ENCODE results near the gene ZNF550. TPM values are rescaled to one million over a fixed set of nuclear protein-coding genes. Genes with fewer than 3 reads are reported as not detected.

The ZNF550 gene
- total RNA-seq (2014; rRNA removed; shearing (Covaris generic)), result 11.8 and 12.6 TPM in 2 replicates

GRCh38 chr19:57559404-57560025 lies at the start of gene ZNF550:
Gene ZNF550 (minus strand): TSS chr19:57559863. CDS start chr19:57559682, 181 bp downstream.

DNA sequence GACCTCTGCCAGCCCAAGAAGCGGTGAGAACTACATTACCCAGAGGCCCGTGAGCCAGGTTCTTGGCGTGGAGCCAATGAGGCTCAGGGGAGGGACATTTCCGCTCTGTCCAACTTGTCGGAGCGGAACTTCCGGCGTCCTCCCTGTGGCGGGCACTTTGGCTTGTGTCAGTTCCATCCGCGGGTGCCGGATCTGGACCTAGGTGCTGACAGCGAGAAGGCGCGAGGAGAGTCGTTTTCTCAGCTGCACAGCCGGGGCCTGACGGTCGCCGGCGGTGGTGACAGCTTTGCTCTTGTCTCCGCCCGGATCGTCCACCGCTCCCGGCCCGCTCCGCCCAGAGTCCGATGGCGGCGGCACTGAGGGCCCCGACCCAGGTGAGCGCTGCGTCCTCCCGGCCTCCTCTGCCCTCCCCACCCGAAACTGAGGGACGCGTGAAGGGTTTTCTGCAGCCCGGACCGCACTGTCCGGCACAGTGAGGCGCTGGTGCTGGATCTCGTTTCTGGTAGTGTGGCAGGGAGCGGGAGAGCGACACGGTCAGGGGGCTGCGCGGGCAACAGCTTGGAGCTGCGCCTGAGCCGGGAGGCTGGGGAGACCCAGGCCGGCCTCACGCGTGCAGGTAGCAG lies 40.2 kb upstream of the ZNF550 start, which contains the start of gene ZNF530:
ZNF530 (plus strand) TSS at position 125 of the 623 bp plus-strand sequence. CDS start 4,461 bp downstream, outside the sequence.

GRCh38 chr19:57583521-57584416 lies 24.1 kb upstream of the ZNF550 start, which contains the start of gene ZIK1:
Gene ZIK1 (plus strand): TSS chr19:57584145. CDS start chr19:57584357, 212 bp downstream.

DNA sequence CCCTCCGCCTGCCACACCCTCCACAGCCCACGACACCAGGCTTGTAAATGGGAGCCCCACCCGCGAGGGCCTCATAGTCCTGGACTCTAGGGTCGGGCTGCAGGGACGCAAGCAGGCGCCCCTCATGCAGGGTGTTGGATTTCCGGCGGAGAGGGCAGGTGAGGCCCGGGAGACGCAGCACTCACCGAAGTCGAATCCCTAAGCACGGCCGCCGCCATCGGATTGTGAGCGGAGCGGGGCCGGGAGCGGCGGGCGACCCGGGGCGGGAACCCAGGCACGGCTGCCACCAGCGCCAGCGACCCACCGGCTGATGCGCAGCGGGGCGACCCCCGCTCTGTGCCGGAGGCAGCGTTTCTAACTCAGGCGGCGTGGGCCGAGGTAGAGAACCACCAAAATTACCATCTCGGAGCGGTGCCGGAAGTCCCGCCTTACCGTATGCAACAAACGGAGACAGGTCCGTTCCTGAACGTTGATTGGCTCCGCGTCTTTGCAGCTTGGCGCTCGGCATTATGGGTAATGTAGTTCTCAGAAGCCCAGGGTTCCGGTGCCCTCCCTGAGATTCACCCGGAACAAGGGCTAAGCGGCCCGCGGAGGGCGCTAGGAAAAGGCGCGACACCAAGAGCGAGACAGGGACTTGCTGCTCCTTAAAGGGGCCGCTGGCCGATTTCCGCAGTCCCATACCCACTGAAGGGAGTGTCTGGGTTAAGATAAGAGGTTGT lies 19.0 kb upstream of the ZNF550 start, which contains the start of gene ZNF416:
ZNF416 (minus strand) TSS at position 425 of the 719 bp plus-strand sequence; CDS start at position 218, 207 bp downstream.

GRCh38 chr19:57527136-57527881 lies 32.4 kb downstream of the ZNF550 start, which contains the start of gene ZNF549:
Gene ZNF549 (plus strand): TSS chr19:57527356. CDS start chr19:57527574, 218 bp downstream.

GRCh38 chr19:57499680-57500395 lies 59.8 kb downstream of the ZNF550 start, which contains the start of gene ZNF773:
Gene ZNF773 (plus strand): TSS chr19:57499938. CDS start chr19:57500081, 143 bp downstream.

DNA sequence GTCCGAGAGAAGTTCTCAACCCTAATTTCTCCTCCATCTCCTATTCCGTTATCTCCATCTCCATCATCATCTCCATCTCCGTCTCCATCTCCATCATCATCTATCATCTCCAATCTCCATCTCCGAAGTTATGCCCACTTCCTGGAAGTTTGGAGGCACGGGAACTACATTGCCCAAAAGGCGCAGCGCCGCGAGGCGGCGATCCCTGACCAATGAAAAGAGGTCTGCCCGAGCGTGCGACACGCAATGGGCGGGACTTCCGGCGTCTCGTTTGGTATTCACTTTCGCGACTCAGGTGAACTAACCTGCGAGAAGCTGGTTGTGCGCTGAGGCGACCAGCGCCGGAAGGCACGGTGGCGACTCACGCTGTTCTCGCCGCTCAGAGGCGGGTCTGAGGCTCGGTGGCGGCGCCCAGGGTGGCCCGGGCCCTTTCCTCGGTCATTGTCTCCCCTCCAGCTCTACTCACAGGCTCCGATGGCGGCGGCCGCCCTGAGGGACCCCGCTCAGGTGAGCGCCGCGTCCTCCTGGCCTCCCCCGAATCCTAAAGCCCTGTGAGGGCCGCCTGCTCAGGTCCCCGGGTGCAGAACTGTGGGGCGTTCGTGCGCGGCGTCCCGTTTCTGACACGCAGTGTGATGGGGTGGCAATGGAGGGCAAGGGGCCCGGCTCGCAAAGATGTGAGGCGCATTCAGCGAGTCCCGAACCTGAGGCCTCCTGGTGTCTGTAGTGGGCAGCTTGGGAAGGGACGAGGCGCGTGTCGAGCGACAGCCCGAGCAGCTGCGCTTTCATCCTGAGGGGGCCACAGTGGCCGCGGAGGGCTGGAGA lies 72.0 kb downstream of the ZNF550 start, which contains the start of gene ZNF419:
ZNF419 (plus strand) TSS at position 274 of the 822 bp plus-strand sequence; CDS start at position 475, 201 bp downstream.

Other genes with a start within 250 kb of the ZNF550 start
- gene ZNF543, start 239.4 kb downstream of the ZNF550 start, total RNA-seq (2014; rRNA removed; shearing (Covaris generic)), result 5.6 and 7.0 TPM in 2 replicates
- gene ZNF304, start 208.6 kb downstream of the ZNF550 start, total RNA-seq (2014; rRNA removed; shearing (Covaris generic)), result 4.3 and 4.7 TPM in 2 replicates
- gene TRAPPC2B, start 196.3 kb downstream of the ZNF550 start, total RNA-seq (2014; rRNA removed; shearing (Covaris generic)), result 12.4 and 13.2 TPM in 2 replicates
- gene ZNF547, start 196.3 kb downstream of the ZNF550 start, total RNA-seq (2014; rRNA removed; shearing (Covaris generic)), result 0.66 and 1.4 TPM in 2 replicates
- 24.1 and 29.3 TPM in 2 replicates for gene ZNF548, start 170.0 kb downstream of the ZNF550 start, total RNA-seq (2014; rRNA removed; shearing (Covaris generic))
- gene ZNF17, start 148.7 kb downstream of the ZNF550 start, total RNA-seq (2014; rRNA removed; shearing (Covaris generic)), result 8.4 and 9.6 TPM in 2 replicates
- gene ZNF749, start 124.5 kb downstream of the ZNF550 start, total RNA-seq (2014; rRNA removed; shearing (Covaris generic)), result 16.1 and 24.3 TPM in 2 replicates
- 0.15 and 0.50 TPM in 2 replicates for gene VN1R1, start 102.7 kb downstream of the ZNF550 start, total RNA-seq (2014; rRNA removed; shearing (Covaris generic))
- gene ZNF772, start 82.3 kb downstream of the ZNF550 start, total RNA-seq (2014; rRNA removed; shearing (Covaris generic)), result 12.3 and 15.8 TPM in 2 replicates
- 7.7 and 17.7 TPM in 2 replicates for gene ZNF419, start 72.1 kb downstream of the ZNF550 start, total RNA-seq (2014; rRNA removed; shearing (Covaris generic))
- gene ZNF773, start 59.9 kb downstream of the ZNF550 start, total RNA-seq (2014; rRNA removed; shearing (Covaris generic)), result 9.1 and 23.1 TPM in 2 replicates
- 2.3 and 4.2 TPM in 2 replicates for gene ZNF549, start 32.5 kb downstream of the ZNF550 start, total RNA-seq (2014; rRNA removed; shearing (Covaris generic))
- 3.8 and 5.2 TPM in 2 replicates for gene ZNF416, start 19.0 kb upstream of the ZNF550 start, total RNA-seq (2014; rRNA removed; shearing (Covaris generic))
- gene ZIK1, start 24.3 kb upstream of the ZNF550 start, total RNA-seq (2014; rRNA removed; shearing (Covaris generic)), result 11.8 and 17.0 TPM in 2 replicates
- 9.0 and 9.4 TPM in 2 replicates for gene ZNF530, start 40.0 kb upstream of the ZNF550 start, total RNA-seq (2014; rRNA removed; shearing (Covaris generic))
- gene ZNF134, start 54.4 kb upstream of the ZNF550 start, total RNA-seq (2014; rRNA removed; shearing (Covaris generic)), result 28.7 and 33.7 TPM in 2 replicates
- gene ZNF211, start 73.3 kb upstream of the ZNF550 start, total RNA-seq (2014; rRNA removed; shearing (Covaris generic)), result 5.9 and 6.7 TPM in 2 replicates
- not detected in 2 replicates for gene ZSCAN4, start 109.1 kb upstream of the ZNF550 start, total RNA-seq (2014; rRNA removed; shearing (Covaris generic))
- 30.1 and 35.6 TPM in 2 replicates for gene ZNF551, start 122.1 kb upstream of the ZNF550 start, total RNA-seq (2014; rRNA removed; shearing (Covaris generic))
- gene ZNF154, start 149.3 kb upstream of the ZNF550 start, total RNA-seq (2014; rRNA removed; shearing (Covaris generic)), result 0.03 TPM in 1 of 2 replicates, not detected in the other
- gene ZNF671, start 167.8 kb upstream of the ZNF550 start, total RNA-seq (2014; rRNA removed; shearing (Covaris generic)), result 3.4 and 4.5 TPM in 2 replicates
- 7.2 and 13.3 TPM in 2 replicates for gene ZNF776, start 187.0 kb upstream of the ZNF550 start, total RNA-seq (2014; rRNA removed; shearing (Covaris generic))
- gene ZNF586, start 209.8 kb upstream of the ZNF550 start, total RNA-seq (2014; rRNA removed; shearing (Covaris generic)), result 16.2 TPM in 2 replicates